GM12878 (cell line): ENCODE data around the gene KIFC1. TPM values are rescaled to one million over a fixed set of nuclear protein-coding genes. Genes with fewer than 3 reads are reported as not detected.

Source experiments
- ATAC-seq: fragments of 200-7000 bp; cut with Tn5 transposase; 3 replicates; pipeline ENCODE4 v1.9.1; 2020; ENCODE audit warnings: mild to moderate bottlenecking, moderate library complexity
- BruUV-seq: library from RNA; stranded (reverse); fragments of 400-500 nt; replicated peaks from 2 replicates; lab custom pipeline; 2021; lab: Mats Ljungman, UMichigan
- CTCF ChIA-PET: fragments of 300-600 bp; sonication (Branson Sonifier 250); formaldehyde crosslinking; extraction: SDS; loops from one replicate; lab custom pipeline; 2021; ENCODE audit warnings: inconsistent platforms; lab: Yijun Ruan, JAX
- POLR2A ChIA-PET: fragments of 350-600 bp; formaldehyde crosslinking; extraction: SDS; loops from one replicate; lab custom pipeline; 2021; ENCODE audit warnings: inconsistent platforms; lab: Charles Lee
- RAD21 ChIA-PET: fragments of 300-600 bp; sonication (Branson Sonifier 250); formaldehyde crosslinking; loops from one replicate; lab custom pipeline; 2023; ENCODE audit warnings: antibody characterized with exemption; ENCODE audit not compliant: unreplicated experiment; lab: Charles Lee
- SMC1A ChIA-PET: fragments of 300-600 bp; sonication (Branson Sonifier 250); formaldehyde crosslinking; loops from one replicate; lab custom pipeline; 2023; ENCODE audit not compliant: unreplicated experiment, uncharacterized antibody; lab: Charles Lee
- DNase-seq: peaks from one replicate; pipeline ENCODE4 v3.0.0-alpha.2; 2011; ENCODE audit warnings: low read depth, low spot score
- FAIRE-seq: peaks from 3 replicates; lab custom pipeline; 2011; peaks lifted over from hg19 to GRCh38; lab: Jason Lieb, UNC
- H2AFZ ChIP-seq: 2 replicates; pipeline ENCODE4 v1.6.0; 2011; ENCODE audit warnings: low read depth, low read length, control low read depth; ENCODE audit not compliant: control insufficient read depth
- H3K27ac ChIP-seq: 2 replicates; pipeline ENCODE4 v1.5.1; 2011; ENCODE audit warnings: control low read depth; ENCODE audit not compliant: control insufficient read depth, insufficient read depth
- H3K27me3 ChIP-seq, 2 experiments: replicated peaks in 1 of 2; 2 replicates each; pipeline versions ENCODE4 v1.6.0 to v1.6.1; 2011; ENCODE audit warnings: low read length in 1 of 2; ENCODE audit not compliant: control insufficient read depth in 2 of 2, insufficient read depth in 2 of 2
- H3K36me3 ChIP-seq, 2 experiments: 2 replicates each; pipeline ENCODE4 v1.5.1; 2011; ENCODE audit warnings: low read length in 1 of 2; ENCODE audit not compliant: control insufficient read depth in 2 of 2, insufficient read depth in 2 of 2
- H3K4me1 ChIP-seq: 2 replicates; pipeline ENCODE4 v1.6.1; 2011; ENCODE audit warnings: mild to moderate bottlenecking, low read length, moderate library complexity, mixed read lengths; ENCODE audit not compliant: control insufficient read depth, insufficient read depth
- H3K4me2 ChIP-seq: 2 replicates; pipeline ENCODE4 v1.6.0; 2011; ENCODE audit warnings: control low read depth; ENCODE audit not compliant: control insufficient read depth, insufficient read depth
- H3K4me3 ChIP-seq: fragments of 200-600 bp; sonication (generic); 2 replicates; pipeline ENCODE4 v1.5.1; 2016
- H3K79me2 ChIP-seq: 2 replicates; pipeline ENCODE4 v1.6.0; 2011; ENCODE audit warnings: low read length; ENCODE audit not compliant: control insufficient read depth, insufficient read depth
- H3K9ac ChIP-seq: 2 replicates; pipeline ENCODE4 v1.8.0; 2011; ENCODE audit warnings: low read length, control low read depth, mixed read lengths; ENCODE audit not compliant: control insufficient read depth, insufficient read depth
- H3K9me3 ChIP-seq: replicated peaks from 3 replicates; pipeline ENCODE4 v1.5.1; 2011; ENCODE audit warnings: mild to moderate bottlenecking, low read length; ENCODE audit not compliant: control insufficient read depth, insufficient read depth
- H4K20me1 ChIP-seq: 2 replicates; pipeline ENCODE4 v1.6.0; 2011; ENCODE audit not compliant: control insufficient read depth, insufficient read depth
- ATF7 ChIP-seq: fragments of 450-650 bp; IDR thresholded peaks from 2 replicates; pipeline ENCODE4 v1.6.1; 2016; ENCODE audit warnings: low read depth, mild to moderate bottlenecking
- CREB1 ChIP-seq: IDR thresholded peaks from 2 replicates; pipeline ENCODE4 v1.6.1; 2012; ENCODE audit warnings: low read depth, mild to moderate bottlenecking, inconsistent platforms
- JUNB ChIP-seq: IDR thresholded peaks from 2 replicates; pipeline ENCODE4 v1.6.1; 2016; ENCODE audit warnings: antibody characterized with exemption, mild to moderate bottlenecking
- MLLT1 ChIP-seq: fragments of 450-650 bp; IDR thresholded peaks from 2 replicates; pipeline ENCODE4 v1.6.1; 2016; ENCODE audit warnings: mild to moderate bottlenecking
- NFIC ChIP-seq: IDR thresholded peaks from 2 replicates; pipeline ENCODE4 v1.6.1; 2012; ENCODE audit warnings: low read depth, mild to moderate bottlenecking, inconsistent platforms, low read length, moderate library complexity
- NR2C2 ChIP-seq: IDR thresholded peaks from 2 replicates; pipeline ENCODE4 v1.6.1; 2011; ENCODE audit warnings: borderline replicate concordance, low read depth; ENCODE audit not compliant: control insufficient read depth, insufficient read length
- NRF1 ChIP-seq: conservative IDR thresholded peaks from 2 replicates; pipeline ENCODE4 v1.6.1; 2011; ENCODE audit warnings: mild to moderate bottlenecking, low read depth, low read length, improper control_type of control experiment
- POLR2A ChIP-seq: IDR thresholded peaks from 2 replicates; pipeline ENCODE4 v1.6.1; 2011; ENCODE audit warnings: low read depth, mild to moderate bottlenecking, low read length
- RB1 ChIP-seq: fragments of 450-650 bp; formaldehyde crosslinking; IDR thresholded peaks from 2 replicates; pipeline ENCODE4 v1.6.1; 2017; ENCODE audit warnings: mild to moderate bottlenecking, borderline replicate concordance
- RBBP5 ChIP-seq: fragments of 200-600 bp; sonication (generic); conservative IDR thresholded peaks from 2 replicates; pipeline ENCODE4 v1.6.1; 2016
- STAT1 ChIP-seq: fragments of 450-650 bp; conservative IDR thresholded peaks from 2 replicates; pipeline ENCODE4 v1.6.1; 2014; ENCODE audit warnings: antibody characterized with exemption, mild to moderate bottlenecking
- TCF12 ChIP-seq: IDR thresholded peaks from 2 replicates; pipeline ENCODE4 v1.6.1; 2011; ENCODE audit warnings: low read depth, mild to moderate bottlenecking, low read length
- TCF7 ChIP-seq: IDR thresholded peaks from 2 replicates; pipeline ENCODE4 v1.6.1; 2014; ENCODE audit warnings: antibody characterized with exemption, borderline replicate concordance
- WGBS: methylation state at CpG from one replicate; pipeline ENCODE4 v1.1.6; 2016; ENCODE audit warnings: low lambda C conversion rate; ENCODE audit not compliant: insufficient replicate concordance, insufficient coverage; ENCODE audit errors: missing lambda C conversion rate; 5-methylcytosine and 5-hydroxymethylcytosine counted together
- in situ Hi-C: fragments of 300-500 bp; cut with MboI; formaldehyde crosslinking; loops from 9 replicates; pipeline ENCODE4 v1.14.3; 2018; ENCODE audit warnings: mixed read lengths
- intact Hi-C: fragments of 100-400 bp; cut with micrococcal nuclease; formaldehyde crosslinking; loops from one replicate; pipeline ENCODE4 v1.14.2; 2022; ENCODE audit not compliant: unreplicated experiment
- polyA plus RNA-seq, 11 experiments: library from polyadenylated mRNA; depleted of rRNA in 4 of 11; unstranded in 6 of 11; stranded (reverse) in 5 of 11; fragments of >200 nt; fragmentation: Nextera tagmentation in 4 of 11; fragmentation: Illumina TruSeq in 1 of 11; extraction: Ambion mirVana in 4 of 11; extraction: Trizol in 1 of 11; gene quantifications; 1 replicate in 1 of 11; 2 replicates in 10 of 11; pipeline versions ENCODE4 v1.2.1 to v1.2.3, GENCODE V29; 2011 to 2016; ENCODE audit warnings: inconsistent platforms in 2 of 11, missing spikeins in 2 of 11, low read depth in 1 of 11
- total RNA-seq, 4 experiments: library from RNA; depleted of rRNA in 3 of 4; stranded (reverse); fragments of >200 nt in 3 of 4; fragmentation: Illumina TruSeq in 1 of 4; extraction: Trizol in 1 of 4; gene quantifications; 2 replicates each; pipeline versions ENCODE4 v1.2.1 to v1.2.3, GENCODE V29; 2013 to 2021
- TF ChIP-seq, protein P1 (sequence below): fragments of 450-650 bp; IDR thresholded peaks from 2 replicates; pipeline ENCODE4 v1.6.1; 2017; ENCODE audit warnings: antibody characterized with exemption, mild to moderate bottlenecking, moderate library complexity
- TF ChIP-seq, protein P2 (sequence below): fragments of 450-650 bp; formaldehyde crosslinking; IDR thresholded peaks from 2 replicates; pipeline ENCODE4 v1.4.0; 2020; ENCODE audit warnings: mild to moderate bottlenecking, moderate library complexity

The KIFC1 gene
- total and polyA plus RNA-seq, 10 of the 15 experiments (the other 5 are each of a cell fraction or from before 2014, with no cell fraction given), result 1.8 to 87.4 (median 54.4) TPM

DNA sequence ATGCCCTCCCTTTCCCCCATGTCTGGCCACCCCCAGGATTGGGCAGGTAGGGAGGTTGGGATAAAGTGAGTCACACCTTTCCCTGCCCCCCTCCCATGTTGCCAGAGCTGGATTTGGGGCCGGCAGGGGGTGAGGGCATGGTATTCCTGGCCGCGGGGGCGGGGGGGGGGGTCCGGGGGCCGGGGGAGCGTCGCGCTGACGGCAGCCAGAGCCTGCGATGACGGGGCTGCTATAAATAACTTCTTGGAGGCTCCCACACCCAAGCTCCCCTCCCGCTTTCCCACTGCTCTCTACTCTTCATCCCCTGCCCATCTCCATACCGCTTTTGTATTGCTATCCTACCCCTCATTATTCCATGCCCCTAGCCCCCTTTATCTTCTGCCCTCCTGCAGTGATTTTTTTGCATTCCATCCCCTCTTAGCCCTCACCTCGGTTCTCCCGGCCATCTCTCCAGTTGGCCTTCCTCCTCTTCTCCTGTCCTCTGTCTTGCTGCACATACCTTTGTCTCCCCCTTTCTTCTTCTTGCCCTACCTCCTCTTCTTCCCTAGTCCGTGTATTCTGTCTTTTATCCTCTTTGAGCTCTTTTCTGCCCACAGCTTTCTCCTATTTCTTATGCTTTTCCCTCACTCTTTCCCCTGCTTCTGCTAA lies 42.0 kb downstream of the KIFC1 start:
- DNase-seq, result no peak
- intact Hi-C loops, result no loop called here
- Histone ChIP-seq H3K79me2 (peaks cover 5% of the 10 kb centered on the region), H3K4me1 (peaks cover 39% of the 10 kb centered on the region), H2AFZ (no peak overlapping the region), H3K36me3 (peaks cover 0 to 3% of the 10 kb centered on the region in 2 experiments; a peak in 2 of 4 replicates), H4K20me1 (no peaks in the 10 kb centered on the region), H3K9me3 (no peaks in the 10 kb centered on the region), H3K9ac (no peak overlapping the region), H3K4me2 (no peak overlapping the region; the same call in 1 of the 2 replicates), H3K27ac (no peak overlapping the region), H3K4me3 (no peak overlapping the region), H3K27me3 (no peaks in the 10 kb centered on the region)
- FAIRE-seq, result no peak
- SMC1A ChIA-PET, result interaction anchor here (0.6 to 1.6 kb wide), 2 partner anchors 20 to 80 kb away, joined by 3 read pairs; partner anchors contain the start of gene ZBTB9
- WGBS, result 53% methylated on average over 15 of the region's 17 CpGs
- in situ Hi-C loops, result no loop called here
- no peak for ATAC-seq
- POLR2A ChIA-PET, result no interaction called here
- RAD21 ChIA-PET, result interaction anchor here (0.6 kb wide), 1 partner anchor 251 kb away, joined by 5 read pairs; no protein-coding TSS in a partner anchor
- no TSS peak for BruUV-seq
- CTCF ChIA-PET, result interaction anchor here (1.4 kb wide), 1 partner anchor 10 kb away, joined by 3 read pairs; no protein-coding TSS in a partner anchor
- TF ChIP-seq ATF7, result no peak
- TF ChIP-seq, protein P1, sequence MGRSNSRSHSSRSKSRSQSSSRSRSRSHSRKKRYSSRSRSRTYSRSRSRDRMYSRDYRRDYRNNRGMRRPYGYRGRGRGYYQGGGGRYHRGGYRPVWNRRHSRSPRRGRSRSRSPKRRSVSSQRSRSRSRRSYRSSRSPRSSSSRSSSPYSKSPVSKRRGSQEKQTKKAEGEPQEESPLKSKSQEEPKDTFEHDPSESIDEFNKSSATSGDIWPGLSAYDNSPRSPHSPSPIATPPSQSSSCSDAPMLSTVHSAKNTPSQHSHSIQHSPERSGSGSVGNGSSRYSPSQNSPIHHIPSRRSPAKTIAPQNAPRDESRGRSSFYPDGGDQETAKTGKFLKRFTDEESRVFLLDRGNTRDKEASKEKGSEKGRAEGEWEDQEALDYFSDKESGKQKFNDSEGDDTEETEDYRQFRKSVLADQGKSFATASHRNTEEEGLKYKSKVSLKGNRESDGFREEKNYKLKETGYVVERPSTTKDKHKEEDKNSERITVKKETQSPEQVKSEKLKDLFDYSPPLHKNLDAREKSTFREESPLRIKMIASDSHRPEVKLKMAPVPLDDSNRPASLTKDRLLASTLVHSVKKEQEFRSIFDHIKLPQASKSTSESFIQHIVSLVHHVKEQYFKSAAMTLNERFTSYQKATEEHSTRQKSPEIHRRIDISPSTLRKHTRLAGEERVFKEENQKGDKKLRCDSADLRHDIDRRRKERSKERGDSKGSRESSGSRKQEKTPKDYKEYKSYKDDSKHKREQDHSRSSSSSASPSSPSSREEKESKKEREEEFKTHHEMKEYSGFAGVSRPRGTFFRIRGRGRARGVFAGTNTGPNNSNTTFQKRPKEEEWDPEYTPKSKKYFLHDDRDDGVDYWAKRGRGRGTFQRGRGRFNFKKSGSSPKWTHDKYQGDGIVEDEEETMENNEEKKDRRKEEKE, result no peak
- no peak for TF ChIP-seq CREB1
- TF ChIP-seq RBBP5, result no peak
- no peak for TF ChIP-seq JUNB
- no peak for TF ChIP-seq MLLT1
- no peak for TF ChIP-seq NR2C2
- no peak for TF ChIP-seq STAT1
- TF ChIP-seq RB1, result no peak
- no peak for TF ChIP-seq TCF12
- no peak for TF ChIP-seq NFIC
- TF ChIP-seq, protein P2, sequence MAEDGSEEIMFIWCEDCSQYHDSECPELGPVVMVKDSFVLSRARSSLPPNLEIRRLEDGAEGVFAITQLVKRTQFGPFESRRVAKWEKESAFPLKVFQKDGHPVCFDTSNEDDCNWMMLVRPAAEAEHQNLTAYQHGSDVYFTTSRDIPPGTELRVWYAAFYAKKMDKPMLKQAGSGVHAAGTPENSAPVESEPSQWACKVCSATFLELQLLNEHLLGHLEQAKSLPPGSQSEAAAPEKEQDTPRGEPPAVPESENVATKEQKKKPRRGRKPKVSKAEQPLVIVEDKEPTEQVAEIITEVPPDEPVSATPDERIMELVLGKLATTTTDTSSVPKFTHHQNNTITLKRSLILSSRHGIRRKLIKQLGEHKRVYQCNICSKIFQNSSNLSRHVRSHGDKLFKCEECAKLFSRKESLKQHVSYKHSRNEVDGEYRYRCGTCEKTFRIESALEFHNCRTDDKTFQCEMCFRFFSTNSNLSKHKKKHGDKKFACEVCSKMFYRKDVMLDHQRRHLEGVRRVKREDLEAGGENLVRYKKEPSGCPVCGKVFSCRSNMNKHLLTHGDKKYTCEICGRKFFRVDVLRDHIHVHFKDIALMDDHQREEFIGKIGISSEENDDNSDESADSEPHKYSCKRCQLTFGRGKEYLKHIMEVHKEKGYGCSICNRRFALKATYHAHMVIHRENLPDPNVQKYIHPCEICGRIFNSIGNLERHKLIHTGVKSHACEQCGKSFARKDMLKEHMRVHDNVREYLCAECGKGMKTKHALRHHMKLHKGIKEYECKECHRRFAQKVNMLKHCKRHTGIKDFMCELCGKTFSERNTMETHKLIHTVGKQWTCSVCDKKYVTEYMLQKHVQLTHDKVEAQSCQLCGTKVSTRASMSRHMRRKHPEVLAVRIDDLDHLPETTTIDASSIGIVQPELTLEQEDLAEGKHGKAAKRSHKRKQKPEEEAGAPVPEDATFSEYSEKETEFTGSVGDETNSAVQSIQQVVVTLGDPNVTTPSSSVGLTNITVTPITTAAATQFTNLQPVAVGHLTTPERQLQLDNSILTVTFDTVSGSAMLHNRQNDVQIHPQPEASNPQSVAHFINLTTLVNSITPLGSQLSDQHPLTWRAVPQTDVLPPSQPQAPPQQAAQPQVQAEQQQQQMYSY, result no peak
- TF ChIP-seq POLR2A, result no peak
- no peak for TF ChIP-seq NRF1
- TF ChIP-seq TCF7, result no peak
